Ectodermal cell (in vitro differentiated cells): ENCODE results near the gene LACTBL1.

Source experiments
- H3K27ac ChIP-seq: 2 replicates; pipeline ENCODE4 v1.7.0; 2013; ENCODE audit warnings: mild to moderate bottlenecking, low read depth, low read length; ENCODE audit not compliant: insufficient read depth, poor library complexity, severe bottlenecking
- H3K27me3 ChIP-seq: 2 replicates; pipeline ENCODE4 v1.7.0; 2013; ENCODE audit warnings: mild to moderate bottlenecking, low read length; ENCODE audit not compliant: insufficient read depth, control insufficient read depth, poor library complexity, severe bottlenecking
- H3K36me3 ChIP-seq: one replicate; pipeline ENCODE4 v1.7.0; 2013; ENCODE audit warnings: low read length; ENCODE audit not compliant: control insufficient read depth, insufficient read depth
- H3K4me1 ChIP-seq: one replicate; pipeline ENCODE4 v1.7.0; 2013; ENCODE audit warnings: low read length; ENCODE audit not compliant: control insufficient read depth, insufficient read depth
- H3K4me3 ChIP-seq: 2 replicates; pipeline ENCODE4 v1.7.0; 2013; ENCODE audit warnings: low read depth, low read length, control low read depth; ENCODE audit not compliant: insufficient read depth
- H3K9me3 ChIP-seq: 2 replicates; pipeline ENCODE4 v1.7.0; 2013; ENCODE audit warnings: mild to moderate bottlenecking, low read length, moderate library complexity; ENCODE audit not compliant: control insufficient read depth
- whole genome bisulfite sequencing, 2 experiments: methylation state at CpG; one replicate each; pipeline ENCODE4 v1.1.7; 2013; ENCODE audit warnings: missing lambda C conversion rate in 2 of 2; 5-methylcytosine and 5-hydroxymethylcytosine counted together

The LACTBL1 gene

DNA sequence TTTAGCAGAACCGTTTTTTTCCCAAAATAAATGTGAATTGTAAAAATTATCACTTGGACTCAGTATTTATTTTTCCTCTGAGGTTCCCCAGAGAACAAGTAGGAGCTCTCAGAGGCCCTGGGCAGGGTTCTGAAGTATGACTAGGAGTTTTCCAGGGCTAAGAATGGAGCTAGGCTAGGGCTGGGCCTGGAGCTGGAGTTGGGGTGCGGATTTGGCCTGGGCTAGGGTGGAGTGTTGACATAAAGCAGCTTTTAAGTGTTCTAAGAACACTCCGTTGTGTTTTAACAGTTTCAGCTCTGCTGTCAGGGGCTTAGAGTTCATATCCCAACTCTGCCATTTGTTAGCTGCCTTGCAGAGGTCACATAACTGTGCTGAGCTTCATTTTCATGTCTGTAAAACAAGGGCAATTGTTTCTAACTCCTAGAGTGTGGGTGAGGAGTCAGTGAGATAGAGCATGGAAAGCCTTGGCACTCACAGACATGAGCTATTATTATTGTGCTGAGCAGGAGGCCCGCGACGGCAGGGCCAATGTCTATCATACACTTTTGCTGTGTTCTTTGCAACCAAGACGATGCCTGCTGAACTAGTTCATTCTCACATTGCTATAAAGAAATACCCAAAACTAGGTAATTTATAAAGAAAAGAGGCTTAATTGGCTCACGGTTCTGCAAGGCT lies 51.1 kb downstream of the LACTBL1 start:
- no peak overlapping the region for H3K4me3 ChIP-seq
- H3K9me3 ChIP-seq, result no peaks in the 10 kb centered on the region
- H3K27ac ChIP-seq, result no peak overlapping the region
- peaks cover 25% of the 10 kb centered on the region for H3K4me1 ChIP-seq
- WGBS, 2 experiments, result 90 to 95% methylated on average over 7 to 8 of the region's 8 CpGs
- H3K27me3 ChIP-seq, result no peaks in the 10 kb centered on the region
- no peaks in the 10 kb centered on the region for H3K36me3 ChIP-seq

DNA sequence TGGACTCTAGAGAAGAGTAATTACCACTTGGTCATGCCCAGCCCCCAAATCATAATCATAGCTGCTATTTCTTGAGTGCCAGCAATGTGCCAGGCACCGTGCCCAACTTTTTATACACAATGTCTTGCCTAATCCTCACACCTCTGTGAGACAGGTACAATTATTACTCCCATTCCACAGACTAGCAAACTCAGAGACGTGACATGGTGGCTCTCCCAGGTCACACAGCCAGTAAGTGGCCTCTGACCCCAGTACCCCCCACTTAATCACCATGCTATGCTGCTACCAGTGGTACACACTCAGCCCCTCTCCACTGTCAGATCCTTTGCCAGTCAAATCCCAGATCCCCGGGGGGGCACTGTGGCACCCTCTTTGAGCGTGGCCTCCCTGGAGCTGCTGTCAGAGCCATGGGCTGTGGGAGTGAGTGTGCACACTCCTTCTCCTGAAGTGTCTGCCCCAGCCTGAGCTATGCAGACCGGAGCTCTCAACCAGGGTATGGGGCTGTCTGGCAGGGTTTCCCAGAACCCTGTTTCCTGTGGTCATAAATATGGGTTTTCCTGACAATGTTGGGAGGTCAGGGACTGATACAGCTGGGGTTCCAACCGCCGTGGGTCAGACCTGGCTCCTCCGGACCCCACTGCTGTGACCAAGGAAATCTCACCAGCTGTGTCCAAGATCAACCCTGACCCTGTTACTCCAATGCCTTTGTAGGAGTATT lies 51.8 kb downstream of the LACTBL1 start:
- no peaks in the 10 kb centered on the region for H3K36me3 ChIP-seq
- H3K9me3 ChIP-seq, result no peaks in the 10 kb centered on the region
- H3K4me1 ChIP-seq, result peaks cover 31% of the 10 kb centered on the region
- no peaks in the 10 kb centered on the region for H3K27me3 ChIP-seq
- no peak overlapping the region for H3K4me3 ChIP-seq
- no peak overlapping the region for H3K27ac ChIP-seq
- WGBS, 2 experiments, result 95 to 96% methylated on average over 8 of the region's 8 CpGs

DNA sequence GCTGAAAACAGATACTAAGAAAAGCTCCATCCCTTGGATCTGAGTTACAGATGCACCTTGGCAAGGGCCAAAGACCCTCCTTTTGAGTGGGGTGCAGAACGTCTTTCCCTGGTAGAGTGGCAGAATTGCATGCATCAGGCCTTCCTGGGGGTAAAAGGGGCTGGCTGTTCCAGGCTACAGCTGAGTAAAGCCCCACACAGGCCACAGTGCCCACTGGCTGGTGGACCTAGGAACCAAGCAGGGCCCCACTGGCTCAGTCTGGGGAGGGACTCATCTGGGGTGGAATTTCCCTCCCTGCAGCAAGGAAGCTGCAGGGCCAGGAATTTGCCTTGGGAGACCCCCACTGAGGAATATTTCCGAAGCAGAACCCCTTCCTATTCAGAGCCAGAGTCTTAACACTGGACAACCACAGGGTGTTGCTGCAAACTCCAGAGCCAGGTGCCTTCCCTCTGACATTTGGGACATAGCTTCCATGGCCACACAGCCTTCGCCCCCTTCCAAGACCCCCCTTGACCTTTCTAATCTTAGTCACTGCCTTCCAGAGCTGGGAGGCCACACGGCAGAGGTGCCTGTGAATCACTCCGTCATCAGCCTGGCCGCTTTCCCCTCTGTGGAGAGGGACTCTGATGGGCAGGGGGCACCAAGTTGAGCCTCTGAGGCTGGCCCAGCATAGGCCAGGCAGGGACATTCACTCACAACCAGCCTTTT lies 52.5 kb downstream of the LACTBL1 start:
- WGBS, 2 experiments, result 76 to 82% methylated on average over 6 of the region's 6 CpGs
- Histone ChIP-seq H3K4me3 (no peak overlapping the region), H3K9me3 (no peaks in the 10 kb centered on the region), H3K36me3 (no peaks in the 10 kb centered on the region), H3K27me3 (no peaks in the 10 kb centered on the region), H3K27ac (no peak overlapping the region), H3K4me1 (peaks cover 34% of the 10 kb centered on the region)

DNA sequence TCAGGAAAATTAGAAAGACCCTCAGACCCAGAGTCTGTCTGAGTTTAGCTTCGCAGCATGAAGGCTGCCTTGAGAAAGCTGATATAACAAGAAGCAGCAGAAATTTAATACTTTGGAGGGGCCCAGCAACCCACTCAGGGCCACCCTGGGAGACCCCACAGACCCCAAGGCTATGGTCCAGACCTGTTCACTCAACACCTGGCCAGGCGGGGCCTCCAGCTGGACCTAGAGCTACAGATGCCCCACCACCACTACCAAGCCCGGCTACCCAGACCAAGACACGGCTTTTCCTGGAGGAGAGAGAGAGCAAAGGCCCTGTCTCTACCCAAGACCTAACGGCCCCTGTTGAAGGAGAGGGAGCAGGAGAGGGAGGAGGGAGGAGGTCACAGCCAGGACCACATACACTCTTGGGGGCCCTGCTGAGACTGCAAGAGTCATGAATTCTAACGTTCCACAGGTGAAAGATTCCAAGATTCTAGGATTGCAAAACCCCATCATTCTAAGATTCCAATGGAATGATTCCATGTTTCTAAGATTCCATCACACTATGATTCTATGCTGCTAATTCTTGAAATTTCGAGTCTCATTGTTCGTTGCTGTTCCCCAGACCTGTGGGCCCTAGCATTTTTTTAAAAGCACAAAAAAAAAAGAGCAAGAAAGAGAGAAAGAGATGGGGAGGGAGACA lies 53.2 kb downstream of the LACTBL1 start:
- Histone ChIP-seq H3K4me1 (peaks cover 34% of the 10 kb centered on the region), H3K27ac (no peak overlapping the region), H3K4me3 (no peak overlapping the region), H3K27me3 (no peaks in the 10 kb centered on the region), H3K9me3 (no peaks in the 10 kb centered on the region), H3K36me3 (no peaks in the 10 kb centered on the region)
- 82 to 85% methylated on average over 7 to 8 of the region's 8 CpGs for WGBS, 2 experiments

DNA sequence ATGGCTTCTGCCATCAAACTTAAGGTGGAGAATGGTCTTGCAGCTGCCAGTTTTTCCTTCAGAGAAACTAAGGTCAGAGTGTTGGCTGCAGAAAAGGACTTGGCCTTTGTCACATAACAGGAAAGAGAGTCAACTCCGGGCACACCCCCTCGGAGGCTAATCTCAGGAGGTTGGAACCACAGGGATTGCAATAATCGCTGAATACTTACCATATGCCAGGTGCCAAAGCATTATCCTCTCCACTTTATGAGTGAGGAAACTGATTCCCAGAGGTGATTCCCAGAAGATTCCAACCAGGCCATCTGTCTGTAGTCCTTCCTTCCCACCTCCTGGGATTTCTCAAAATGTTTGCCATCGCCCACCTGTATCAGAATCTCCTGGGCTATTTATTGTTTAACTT lies 54.0 kb downstream of the LACTBL1 start:
- H3K36me3 ChIP-seq, result no peaks in the 10 kb centered on the region
- peaks cover 34% of the 10 kb centered on the region for H3K4me1 ChIP-seq
- H3K9me3 ChIP-seq, result no peaks in the 10 kb centered on the region
- 93 to 94% methylated on average over 4 of the region's 4 CpGs for WGBS, 2 experiments
- no peaks in the 10 kb centered on the region for H3K27me3 ChIP-seq
- no peak overlapping the region for H3K4me3 ChIP-seq
- H3K27ac ChIP-seq, result no peak overlapping the region

DNA sequence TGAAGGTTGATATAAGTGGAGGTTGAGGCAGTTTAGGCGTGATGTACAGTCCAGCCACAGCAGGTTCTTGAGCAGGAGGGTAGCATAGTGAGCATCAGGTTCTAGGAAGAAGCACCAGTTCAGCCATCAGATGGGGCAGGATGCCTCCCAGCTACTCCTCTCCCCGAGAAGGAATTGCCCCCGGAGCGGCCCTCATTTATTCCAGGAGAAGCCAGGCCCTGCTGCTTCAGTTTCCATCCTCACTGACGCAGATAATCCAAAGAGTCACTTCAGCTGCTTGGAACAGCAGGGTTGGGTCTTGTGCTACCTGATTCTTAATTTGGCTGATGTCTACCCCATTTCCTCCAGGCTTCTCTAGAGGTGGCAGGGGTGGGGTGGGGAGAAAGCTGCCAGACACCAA lies 54.7 kb downstream of the LACTBL1 start:
- Histone ChIP-seq H3K4me3 (no peak overlapping the region), H3K4me1 (peaks cover 34% of the 10 kb centered on the region), H3K27ac (no peak overlapping the region), H3K36me3 (no peaks in the 10 kb centered on the region), H3K9me3 (no peaks in the 10 kb centered on the region), H3K27me3 (no peaks in the 10 kb centered on the region)
- WGBS, 2 experiments, result 73 to 74% methylated on average over 5 of the region's 5 CpGs

DNA sequence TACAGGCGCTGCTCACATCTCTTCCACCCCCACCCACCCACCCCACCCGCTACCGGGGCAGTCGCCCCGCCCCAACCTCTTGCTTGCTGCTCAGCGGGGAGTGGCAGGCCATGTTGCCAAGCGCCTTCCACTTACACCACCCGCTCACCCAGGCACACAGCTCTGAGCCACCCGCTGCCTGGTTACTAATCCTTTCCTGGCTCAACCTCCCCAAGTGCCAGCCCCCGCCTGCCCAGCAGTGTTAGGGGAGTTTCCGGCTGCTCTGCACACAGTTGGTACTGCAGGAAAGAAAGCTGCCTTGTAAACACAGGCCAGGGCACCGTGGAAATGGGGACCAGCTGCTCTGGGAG lies 56.2 kb downstream of the LACTBL1 start:
- peaks cover 34% of the 10 kb centered on the region for H3K4me1 ChIP-seq
- no peaks in the 10 kb centered on the region for H3K36me3 ChIP-seq
- H3K27me3 ChIP-seq, result no peaks in the 10 kb centered on the region
- H3K9me3 ChIP-seq, result no peaks in the 10 kb centered on the region
- WGBS, 2 experiments, result 90 to 91% methylated on average over 12 of the region's 12 CpGs
- H3K4me3 ChIP-seq, result no peak overlapping the region
- no peak overlapping the region for H3K27ac ChIP-seq

DNA sequence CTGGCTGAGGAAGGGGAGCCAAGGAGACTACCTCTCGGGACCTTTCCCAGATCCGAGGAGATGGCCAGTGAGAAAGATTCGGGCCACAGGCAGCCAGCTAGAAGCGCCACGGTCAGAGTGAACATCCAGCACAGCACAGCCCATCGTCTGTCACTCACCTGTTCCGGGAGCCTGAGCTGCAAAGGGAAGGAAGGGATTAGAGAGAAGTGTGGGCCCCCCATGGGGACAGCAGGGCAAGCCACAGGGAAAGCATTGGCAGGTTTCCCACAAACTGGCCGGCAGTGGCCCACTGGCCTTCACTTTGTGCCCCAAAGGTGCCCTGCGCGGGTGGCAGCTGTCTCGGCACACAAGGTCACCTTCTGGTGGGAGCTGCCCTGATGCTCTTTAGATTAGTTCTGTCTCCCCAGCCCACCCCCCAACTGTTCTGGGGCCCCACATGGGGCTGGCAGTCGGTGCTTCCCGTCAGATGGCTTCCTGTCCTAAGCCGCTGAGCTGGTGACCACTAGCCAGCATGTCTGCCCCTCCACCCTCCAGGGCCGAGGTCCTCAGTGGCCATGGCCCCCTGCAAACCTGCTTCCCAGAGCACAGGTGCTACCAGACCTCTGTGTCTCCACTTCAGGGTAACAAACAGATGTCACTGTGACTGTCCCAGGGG lies 56.7 kb downstream of the LACTBL1 start:
- H3K27ac ChIP-seq, result no peak overlapping the region
- H3K27me3 ChIP-seq, result no peaks in the 10 kb centered on the region
- H3K9me3 ChIP-seq, result no peaks in the 10 kb centered on the region
- no peak overlapping the region for H3K4me3 ChIP-seq
- 84 to 85% methylated on average over 15 of the region's 15 CpGs for WGBS, 2 experiments
- no peaks in the 10 kb centered on the region for H3K36me3 ChIP-seq
- peaks cover 34% of the 10 kb centered on the region for H3K4me1 ChIP-seq

DNA sequence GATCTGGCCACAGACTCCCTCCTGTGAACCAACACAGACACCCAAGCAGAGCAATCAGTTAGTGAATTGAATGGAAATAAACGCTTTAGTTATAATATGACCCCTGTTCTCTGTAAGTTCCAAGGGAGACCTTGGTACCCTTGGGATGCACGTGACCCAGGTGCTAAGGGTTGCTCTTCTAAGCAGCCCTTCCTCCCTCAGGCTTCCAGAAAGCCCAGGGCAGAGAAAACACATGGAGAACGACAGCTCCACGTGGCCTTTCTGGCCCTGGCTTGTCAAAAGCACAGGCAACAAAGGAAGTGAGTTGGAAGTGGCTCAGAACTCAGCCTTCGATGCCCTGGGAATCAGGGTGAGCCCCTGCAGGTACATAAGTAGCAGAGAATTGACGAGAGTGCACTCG lies 57.4 kb downstream of the LACTBL1 start:
- Histone ChIP-seq H3K36me3 (no peaks in the 10 kb centered on the region), H3K4me3 (no peak overlapping the region), H3K4me1 (peaks cover 28% of the 10 kb centered on the region), H3K27me3 (no peaks in the 10 kb centered on the region), H3K9me3 (no peaks in the 10 kb centered on the region), H3K27ac (no peak overlapping the region)
- WGBS, 2 experiments, result 89 to 90% methylated on average over 7 of the region's 7 CpGs
